Activated CD8-positive, alpha-beta memory T cell treated with anti-CD3 and anti-CD28 coated beads, Interleukin-2, amount 10 ng/mL, durations not matched to agents 7 days and 5 days (primary cell): ENCODE data around the gene MBD3L1. TPM values are rescaled to one million over a fixed set of nuclear protein-coding genes. Genes with fewer than 3 reads are reported as not detected.
A peak's percentile ranks its signal among the peaks of the same experiment; 100 is the strongest.

Experiments
- ATAC-seq: fragments of 150-1000 bp; cut with Tn5 transposase; one replicate; pipeline ENCODE4 v1.10.0; 2021; ENCODE audit warnings: moderate library complexity
- CTCF ChIA-PET: fragments of 350-600 bp; sonication (Branson Sonifier 250); formaldehyde crosslinking; loops from one replicate; lab custom pipeline; 2021; ENCODE audit warnings: antibody characterized with exemption; lab: Charles Lee
- DNase-seq: peaks from one replicate; pipeline ENCODE4 v3.0.0-alpha.2; 2020
- H3K27ac Mint-ChIP-seq: one replicate; pipeline ENCODE4 v1.8.0; 2021; ENCODE audit warnings: mild to moderate bottlenecking, mixed read lengths
- H3K27me3 Mint-ChIP-seq: one replicate; pipeline ENCODE4 v1.8.0; 2021; ENCODE audit warnings: mixed read lengths
- H3K36me3 Mint-ChIP-seq: one replicate; pipeline ENCODE4 v1.8.0; 2021; ENCODE audit warnings: mild to moderate bottlenecking, mixed read lengths
- H3K4me1 Mint-ChIP-seq: one replicate; pipeline ENCODE4 v1.8.0; 2021; ENCODE audit warnings: mixed read lengths
- H3K4me3 Mint-ChIP-seq: one replicate; pipeline ENCODE4 v1.8.0; 2021; ENCODE audit warnings: mild to moderate bottlenecking, moderate library complexity, mixed read lengths
- H3K9me3 Mint-ChIP-seq: one replicate; pipeline ENCODE4 v1.8.0; 2022; ENCODE audit warnings: low read depth, mixed read lengths
- total RNA-seq, 2 experiments: library from RNA; stranded (reverse); gene quantifications; one replicate each; pipeline ENCODE4 v1.2.3, GENCODE V29; 2021

The MBD3L1 gene
- not detected for total RNA-seq

DNA sequence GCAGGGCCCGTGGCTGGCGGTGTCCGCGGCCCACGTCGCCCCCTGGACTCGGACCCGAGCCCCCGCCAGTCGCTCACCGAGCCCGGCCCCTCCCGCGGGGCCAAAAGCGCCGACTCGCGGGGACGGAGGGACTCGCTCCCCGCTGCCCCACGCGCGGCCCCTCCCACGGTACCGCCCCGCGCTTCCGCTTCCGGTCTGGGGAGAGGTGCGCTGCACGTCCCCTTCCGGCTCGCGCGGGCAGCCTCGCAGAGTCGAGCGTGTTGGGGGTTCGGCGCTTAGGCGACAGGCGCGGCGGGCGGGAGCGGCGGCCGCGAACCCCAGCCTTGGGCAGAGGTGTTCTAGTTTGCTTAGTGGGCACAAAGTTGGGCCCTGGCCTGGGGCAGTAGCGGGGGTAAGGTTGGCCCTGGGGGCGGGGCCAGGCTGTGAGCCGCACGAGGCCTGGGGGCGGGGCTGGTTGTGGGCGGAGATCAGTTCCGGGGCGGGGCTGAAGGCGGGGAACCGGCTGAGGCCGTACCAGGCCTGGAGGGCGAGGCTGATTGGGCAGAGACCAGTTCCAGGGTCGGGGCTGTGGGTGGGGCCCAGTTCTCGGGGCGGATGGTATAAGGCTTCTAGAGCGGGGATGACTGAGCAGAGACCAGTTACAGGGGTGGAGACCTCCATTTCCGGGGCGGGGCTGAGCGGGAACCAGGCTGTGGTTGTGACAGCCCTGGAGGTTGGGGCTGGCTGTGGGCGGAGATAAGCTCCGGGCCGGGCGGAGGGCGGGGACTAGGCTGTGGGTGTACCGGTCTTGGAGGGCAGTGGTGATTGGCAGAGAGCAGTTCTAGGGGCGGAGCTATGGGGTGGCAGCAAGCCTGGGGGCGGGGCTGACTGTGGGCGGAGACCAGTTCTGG, at the start of gene MBD3L1, which contains the start of gene ZNF558:
Gene MBD3L1 (plus strand): TSS at position 246 of the 890 bp plus-strand sequence. CDS start 10,302 bp downstream, outside the sequence.
Gene ZNF558 (minus strand): TSS at position 173 of the 890 bp plus-strand sequence. CDS start 9,645 bp downstream, outside the sequence.
- peaks cover 13% of the 10 kb centered on the region for H3K36me3 Mint-ChIP-seq
- H3K27me3 Mint-ChIP-seq: no peaks in the 10 kb centered on the region
- H3K27ac Mint-ChIP-seq: peak within 1 kb of the TSS; percentile 95
- H3K4me1 Mint-ChIP-seq: peaks cover 16% of the 10 kb centered on the region
- peak within 1 kb of the TSS; percentile 81 for H3K4me3 Mint-ChIP-seq
- peaks cover 3% of the 10 kb centered on the region for H3K9me3 Mint-ChIP-seq
- CTCF ChIA-PET: interaction anchor here (0.6 to 0.9 kb wide), 2 partner anchors 251 to 253 kb away, joined by 3 read pairs; no protein-coding TSS in a partner anchor
- DNase-seq (peak; percentile 100), ATAC-seq (peak; percentile 96)

DNA sequence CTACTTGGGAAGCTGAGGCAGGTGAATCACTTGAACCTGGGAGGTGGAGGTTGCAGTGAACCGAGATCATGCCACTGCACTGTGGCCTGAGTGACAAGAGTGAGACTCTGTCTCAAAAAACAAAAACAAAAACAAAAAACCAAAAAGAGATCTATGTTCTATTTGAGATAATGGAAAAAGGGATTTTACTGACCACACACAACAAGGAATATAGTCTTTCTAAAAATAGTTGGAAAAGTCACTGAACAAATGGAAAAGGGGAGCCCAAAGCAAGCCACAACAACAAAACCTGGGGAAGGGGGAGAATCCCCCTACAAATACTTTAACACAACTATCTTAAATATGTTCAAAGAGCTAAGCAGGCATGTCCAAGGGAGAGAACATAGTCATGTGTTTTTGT, 37.4 kb upstream of the MBD3L1 start:
- Mint-ChIP-seq H3K36me3 (peaks cover 1% of the 10 kb centered on the region), H3K4me1 (no peaks in the 10 kb centered on the region), H3K9me3 (peaks cover 8% of the 10 kb centered on the region), H3K27ac (no peak overlapping the region), H3K27me3 (no peaks in the 10 kb centered on the region), H3K4me3 (no peak overlapping the region)
- ATAC-seq: no peak
- DNase-seq: no peak
- CTCF ChIA-PET: no interaction called here

DNA sequence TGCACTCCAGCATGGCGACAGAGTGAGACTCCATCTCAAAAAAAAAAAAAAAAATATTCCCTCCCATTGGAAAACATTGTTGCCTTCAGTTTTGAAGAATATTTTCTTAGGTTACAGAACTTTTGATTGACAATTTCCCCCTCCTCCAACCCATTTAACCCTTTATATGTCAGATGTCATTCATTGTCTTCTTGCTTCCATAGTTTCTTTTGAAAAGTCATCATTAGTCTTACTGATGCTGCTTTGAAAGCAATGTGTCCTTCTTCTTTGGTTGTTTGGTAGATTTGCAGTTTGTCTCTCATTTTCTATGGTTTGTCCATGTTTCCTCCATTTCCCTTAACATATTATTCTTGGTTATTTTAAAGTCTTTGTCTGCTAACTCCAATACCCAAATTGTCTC, 25.5 kb upstream of the MBD3L1 start:
- no peak overlapping the region for H3K27ac Mint-ChIP-seq
- H3K36me3 Mint-ChIP-seq: peaks cover 57% of the 10 kb centered on the region
- H3K4me3 Mint-ChIP-seq: no peak overlapping the region
- DNase-seq (no peak), ATAC-seq (no peak)
- CTCF ChIA-PET: no interaction called here
- H3K27me3 Mint-ChIP-seq: no peaks in the 10 kb centered on the region
- H3K4me1 Mint-ChIP-seq: no peaks in the 10 kb centered on the region
- peaks cover 46% of the 10 kb centered on the region for H3K9me3 Mint-ChIP-seq

DNA sequence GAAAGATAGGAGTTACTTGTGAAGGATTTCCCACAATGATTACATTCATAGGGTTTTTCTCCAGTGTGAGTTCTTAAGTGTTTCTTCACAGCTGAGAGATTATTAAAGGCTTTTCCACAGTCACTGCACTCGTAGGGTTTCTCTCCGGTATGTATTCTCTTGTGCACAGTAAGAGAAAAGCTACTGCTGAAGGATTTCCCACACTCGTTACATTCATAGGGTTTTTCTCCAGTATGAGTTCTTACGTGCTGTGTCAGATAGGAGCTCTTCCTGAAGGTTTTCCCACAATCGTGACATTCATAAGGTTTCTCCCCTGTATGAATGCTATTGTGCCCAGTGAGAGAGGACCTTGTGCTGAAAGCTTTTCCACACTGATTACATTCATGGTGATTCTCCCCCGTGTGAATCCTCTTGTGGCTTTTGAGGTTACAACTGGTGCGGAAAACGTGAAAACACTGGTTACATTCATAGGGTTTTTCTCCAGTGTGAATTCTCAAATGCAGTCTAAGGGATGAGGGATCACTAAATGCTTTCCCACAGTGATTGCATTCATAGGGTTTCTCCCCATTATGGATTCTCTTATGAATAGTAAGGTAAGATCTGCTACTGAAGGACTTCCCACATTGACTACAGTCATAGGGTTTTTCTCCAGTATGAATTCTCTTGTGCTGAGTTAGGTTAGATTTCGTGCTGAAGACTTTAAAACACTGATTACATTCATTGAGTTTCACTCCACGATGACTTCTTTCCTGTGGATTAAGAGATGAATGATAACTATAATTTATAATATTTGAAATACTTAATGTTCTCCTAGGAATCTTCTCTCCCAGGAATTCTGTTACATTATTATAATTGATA, 20.6 kb upstream of the MBD3L1 start:
- ATAC-seq (no peak), DNase-seq (no peak)
- CTCF ChIA-PET: no interaction called here
- H3K27ac Mint-ChIP-seq: no peak overlapping the region
- no peak overlapping the region for H3K4me3 Mint-ChIP-seq
- H3K9me3 Mint-ChIP-seq: peaks cover 67% of the 10 kb centered on the region
- peaks cover 85% of the 10 kb centered on the region for H3K36me3 Mint-ChIP-seq
- H3K27me3 Mint-ChIP-seq: no peaks in the 10 kb centered on the region
- H3K4me1 Mint-ChIP-seq: no peaks in the 10 kb centered on the region

DNA sequence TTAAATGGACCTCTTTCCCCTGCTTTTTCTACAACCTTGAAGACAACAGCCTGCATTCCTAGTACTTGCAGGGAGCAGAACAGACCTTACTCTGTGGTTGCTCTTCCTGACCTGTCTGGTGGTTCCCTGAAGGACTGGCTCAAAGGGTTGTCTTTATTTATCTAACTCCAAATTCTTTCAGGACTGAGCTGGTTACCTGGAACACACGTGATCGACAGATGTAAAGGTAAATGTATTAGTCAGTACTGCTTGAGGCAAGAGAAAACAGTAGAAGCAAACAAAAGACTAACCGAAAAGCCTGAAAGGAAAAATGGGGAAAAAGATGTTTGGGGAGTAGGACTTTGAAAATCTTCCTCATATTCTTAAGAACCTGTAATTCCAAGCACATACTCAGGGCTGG, 18.0 kb upstream of the MBD3L1 start:
- peaks cover 63% of the 10 kb centered on the region for H3K9me3 Mint-ChIP-seq
- no peak overlapping the region for H3K4me3 Mint-ChIP-seq
- H3K27me3 Mint-ChIP-seq: no peaks in the 10 kb centered on the region
- H3K27ac Mint-ChIP-seq: no peak overlapping the region
- H3K36me3 Mint-ChIP-seq: peaks cover 91% of the 10 kb centered on the region
- DNase-seq: no peak
- ATAC-seq: no peak
- no peaks in the 10 kb centered on the region for H3K4me1 Mint-ChIP-seq
- CTCF ChIA-PET: no interaction called here

DNA sequence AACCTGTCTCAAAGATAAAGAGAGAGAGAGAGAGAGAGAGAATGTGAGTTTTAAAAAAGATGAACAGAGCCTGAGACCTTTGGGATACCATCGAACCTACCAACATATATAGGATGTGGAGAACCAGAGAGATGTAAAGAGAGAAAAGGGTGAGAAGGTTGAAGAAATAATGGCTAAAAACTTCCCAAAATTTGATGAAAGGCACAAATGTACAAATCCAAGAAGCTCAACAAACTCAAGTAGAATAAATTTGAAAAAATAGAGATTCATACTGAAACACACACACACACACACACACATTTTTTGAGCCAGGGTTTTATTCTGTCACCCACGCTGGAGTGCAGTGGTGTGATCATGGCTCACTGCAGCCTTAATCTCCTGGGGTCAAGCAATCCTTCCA, 16.4 kb upstream of the MBD3L1 start:
- CTCF ChIA-PET: no interaction called here
- ATAC-seq (no peak), DNase-seq (no peak)
- H3K36me3 Mint-ChIP-seq: peaks cover 94% of the 10 kb centered on the region
- no peak overlapping the region for H3K4me3 Mint-ChIP-seq
- peaks cover 58% of the 10 kb centered on the region for H3K9me3 Mint-ChIP-seq
- no peaks in the 10 kb centered on the region for H3K4me1 Mint-ChIP-seq
- H3K27me3 Mint-ChIP-seq: no peaks in the 10 kb centered on the region
- H3K27ac Mint-ChIP-seq: no peak overlapping the region

DNA sequence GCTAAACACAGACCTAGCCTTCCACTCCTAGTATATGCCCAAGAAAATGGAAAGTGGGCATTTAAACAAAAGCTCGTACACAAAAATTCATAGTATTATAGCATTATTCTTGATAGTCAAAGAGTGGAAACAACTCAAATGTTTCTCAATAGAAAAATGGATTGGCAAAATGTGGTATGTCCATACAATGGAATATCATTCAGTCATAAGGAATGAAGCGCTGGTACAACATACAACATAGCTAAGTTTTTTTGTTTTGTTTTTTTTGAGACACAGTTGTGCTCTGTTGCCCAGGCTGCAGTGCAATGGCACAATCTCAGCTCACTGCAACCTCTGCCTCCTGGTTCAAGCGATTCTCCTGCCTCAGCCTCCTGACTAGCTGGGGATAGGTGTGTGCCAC, 11.9 kb upstream of the MBD3L1 start:
- H3K27me3 Mint-ChIP-seq: no peaks in the 10 kb centered on the region
- no peak overlapping the region for H3K4me3 Mint-ChIP-seq
- DNase-seq: no peak
- CTCF ChIA-PET: no interaction called here
- H3K27ac Mint-ChIP-seq: no peak overlapping the region
- H3K9me3 Mint-ChIP-seq: peaks cover 26% of the 10 kb centered on the region
- H3K4me1 Mint-ChIP-seq: no peaks in the 10 kb centered on the region
- H3K36me3 Mint-ChIP-seq: peaks cover 90% of the 10 kb centered on the region
- ATAC-seq: no peak

DNA sequence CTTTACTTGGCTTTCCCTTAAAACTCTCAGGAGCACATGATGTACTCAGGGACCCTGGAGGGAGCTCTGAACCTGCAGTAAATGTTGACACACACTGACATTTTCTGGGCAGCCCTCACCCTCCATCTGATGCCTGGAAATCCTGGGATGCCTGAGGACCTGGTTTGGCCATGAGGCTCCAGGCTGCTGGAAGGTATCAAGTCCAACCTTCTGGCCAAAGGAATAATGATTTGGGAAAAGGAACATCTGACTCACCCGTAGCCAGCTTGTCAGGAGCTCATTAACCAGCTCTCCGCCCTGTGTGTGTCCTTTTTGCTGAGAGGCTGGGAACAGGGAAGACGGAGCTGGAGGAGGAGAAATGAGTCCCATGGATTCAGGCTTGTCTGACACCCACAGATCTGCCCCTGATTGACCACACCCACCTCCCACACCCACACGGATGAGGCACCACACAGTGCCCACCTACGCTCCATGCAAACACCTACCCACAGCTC, 10.4 kb upstream of the MBD3L1 start:
- Mint-ChIP-seq H3K4me1 (no peaks in the 10 kb centered on the region), H3K4me3 (no peak overlapping the region), H3K27me3 (no peaks in the 10 kb centered on the region), H3K36me3 (peaks cover 79% of the 10 kb centered on the region), H3K9me3 (peaks cover 16% of the 10 kb centered on the region), H3K27ac (no peak overlapping the region)
- no peak for ATAC-seq
- no peak for DNase-seq
- CTCF ChIA-PET: no interaction called here

DNA sequence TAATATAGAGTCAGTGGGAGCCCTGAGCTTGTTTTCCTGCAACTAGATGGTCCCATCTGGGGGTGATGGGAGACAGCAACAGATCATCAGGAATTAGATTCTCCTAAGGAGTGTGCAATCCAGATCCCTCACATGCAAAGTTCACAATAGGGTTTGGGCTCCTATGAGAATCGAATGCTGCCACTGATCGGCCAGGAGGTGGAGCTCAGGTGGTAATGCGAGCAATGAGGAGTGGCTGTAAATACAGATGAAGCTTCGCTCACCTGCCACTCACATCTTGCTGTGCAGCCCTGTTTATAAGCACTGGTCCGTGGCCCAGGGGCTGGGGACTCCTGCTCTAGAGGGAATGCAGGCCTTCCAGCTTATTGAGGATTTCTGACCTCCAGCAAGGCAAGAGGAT, 5.8 kb upstream of the MBD3L1 start:
- Mint-ChIP-seq H3K36me3 (peaks cover 55% of the 10 kb centered on the region), H3K27me3 (no peaks in the 10 kb centered on the region), H3K4me1 (peaks cover 7% of the 10 kb centered on the region), H3K9me3 (no peaks in the 10 kb centered on the region), H3K4me3 (no peak overlapping the region), H3K27ac (no peak overlapping the region)
- CTCF ChIA-PET: no interaction called here
- DNase-seq: no peak
- ATAC-seq: no peak

DNA sequence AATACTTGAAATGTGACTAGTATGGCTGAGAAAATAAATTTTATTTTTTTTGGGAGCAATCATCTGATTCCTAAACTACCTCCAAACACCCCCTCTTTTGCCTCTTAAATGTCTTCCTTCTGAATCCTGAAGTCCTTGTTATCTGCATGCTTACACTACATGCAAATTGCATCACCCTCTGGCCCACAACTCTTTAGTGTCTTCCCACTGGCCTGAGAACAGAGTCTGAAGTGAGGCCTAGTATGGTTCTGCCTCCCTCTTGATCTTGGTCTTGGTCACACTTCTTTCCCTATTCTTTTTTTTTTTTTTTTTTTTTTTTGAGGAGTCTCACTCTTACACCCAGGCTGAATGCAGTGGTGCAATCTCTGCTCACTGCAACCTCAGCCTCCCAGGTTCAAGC, 4.9 kb upstream of the MBD3L1 start:
- ATAC-seq (no peak), DNase-seq (no peak)
- H3K36me3 Mint-ChIP-seq: peaks cover 45% of the 10 kb centered on the region
- CTCF ChIA-PET: interaction anchor here (1.1 kb wide), 1 partner anchor 173 kb away, joined by 4 read pairs; no protein-coding TSS in a partner anchor
- H3K4me3 Mint-ChIP-seq: no peak overlapping the region
- peaks cover 11% of the 10 kb centered on the region for H3K4me1 Mint-ChIP-seq
- no peak overlapping the region for H3K27ac Mint-ChIP-seq
- no peaks in the 10 kb centered on the region for H3K9me3 Mint-ChIP-seq
- H3K27me3 Mint-ChIP-seq: no peaks in the 10 kb centered on the region

DNA sequence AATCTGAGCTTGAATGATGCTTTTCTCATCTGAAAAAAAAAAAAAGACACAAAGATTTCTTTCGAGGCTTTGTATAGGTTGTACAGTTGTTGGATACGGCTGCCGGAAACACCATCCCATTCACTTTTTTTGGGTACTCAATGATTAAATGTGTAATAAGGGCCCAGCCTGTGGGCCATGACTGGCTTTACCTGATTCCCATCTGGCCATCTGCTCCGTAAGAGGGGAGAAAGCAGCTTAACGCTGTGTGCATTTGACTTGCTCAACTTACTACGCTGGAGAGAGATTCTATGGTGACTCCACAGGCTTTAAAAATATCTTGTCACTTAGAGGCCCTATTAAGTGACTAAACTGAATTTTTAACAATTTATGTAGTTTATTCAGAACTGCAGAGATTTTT, 804 bp upstream of the MBD3L1 start:
- Mint-ChIP-seq H3K36me3 (peaks cover 16% of the 10 kb centered on the region), H3K27ac (peak overlapping the region; percentile 95), H3K9me3 (peaks cover 3% of the 10 kb centered on the region), H3K4me3 (peak overlapping the region; percentile 81), H3K4me1 (peaks cover 16% of the 10 kb centered on the region), H3K27me3 (no peaks in the 10 kb centered on the region)
- ATAC-seq (no peak), DNase-seq (no peak)
- CTCF ChIA-PET: interaction anchor here (0.9 kb wide), 1 partner anchor 252 kb away, joined by 3 read pairs; no protein-coding TSS in a partner anchor

DNA sequence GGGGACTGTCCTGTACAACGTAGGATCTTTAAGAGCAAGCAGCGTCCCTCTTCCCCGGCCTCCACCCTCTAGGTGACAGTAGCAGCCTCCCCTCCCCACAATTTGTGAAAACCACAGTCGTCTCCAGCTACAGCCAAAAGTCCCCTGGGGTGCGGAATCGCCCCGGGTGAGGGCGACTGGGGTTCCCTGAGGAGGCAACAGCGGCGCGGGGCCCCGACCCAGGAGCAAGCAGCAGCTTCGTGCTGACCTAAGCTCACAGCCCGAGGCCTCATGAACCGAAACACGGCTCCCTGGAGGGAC, 395 bp upstream of the MBD3L1 start:
- peaks cover 16% of the 10 kb centered on the region for H3K4me1 Mint-ChIP-seq
- ATAC-seq (peak; percentile 15), DNase-seq (no peak)
- CTCF ChIA-PET: interaction anchor here (0.9 kb wide), 1 partner anchor 252 kb away, joined by 3 read pairs; no protein-coding TSS in a partner anchor
- peak overlapping the region; percentile 81 for H3K4me3 Mint-ChIP-seq
- H3K9me3 Mint-ChIP-seq: peaks cover 3% of the 10 kb centered on the region
- no peaks in the 10 kb centered on the region for H3K27me3 Mint-ChIP-seq
- H3K36me3 Mint-ChIP-seq: peaks cover 16% of the 10 kb centered on the region
- peak overlapping the region; percentile 95 for H3K27ac Mint-ChIP-seq

DNA sequence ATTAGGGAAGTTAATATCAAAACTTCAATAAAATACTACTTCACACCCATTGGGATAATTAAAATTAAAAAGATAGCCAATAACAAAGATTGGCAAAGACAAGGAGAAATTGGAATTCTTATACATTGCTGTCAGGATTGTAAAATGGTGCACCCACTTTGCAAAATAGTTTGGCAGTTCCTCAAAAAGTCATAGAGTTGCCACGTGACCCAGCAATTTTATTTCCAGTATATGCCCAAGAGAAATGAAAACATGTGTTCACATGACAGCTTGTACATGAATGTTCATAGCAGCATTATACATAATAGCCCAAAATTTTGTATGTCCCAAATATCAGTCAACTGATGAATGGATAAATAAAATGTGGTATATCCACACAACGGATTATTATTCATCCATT, 3.3 kb downstream of the MBD3L1 start:
- Mint-ChIP-seq H3K36me3 (peaks cover 2% of the 10 kb centered on the region), H3K27me3 (no peaks in the 10 kb centered on the region), H3K9me3 (peaks cover 3% of the 10 kb centered on the region), H3K4me1 (peaks cover 13% of the 10 kb centered on the region), H3K27ac (no peak overlapping the region), H3K4me3 (no peak overlapping the region)
- DNase-seq (no peak), ATAC-seq (no peak)
- CTCF ChIA-PET: no interaction called here
